CD14-positive monocyte (primary cell): ENCODE measurements around the gene RAPGEF1. TPM values are rescaled to one million over a fixed set of nuclear protein-coding genes. Genes with fewer than 3 reads are reported as not detected.

Experiments used
- DNase-seq, 3 donors: peaks; one replicate each; pipeline ENCODE4 v3.0.0-alpha.2; 2011 to 2022
- H2AFZ ChIP-seq: 2 replicates; pipeline ENCODE4 v1.6.0; 2012; ENCODE audit warnings: mild to moderate bottlenecking, low read depth, low read length, inconsistent platforms; ENCODE audit not compliant: insufficient read depth, poor library complexity, severe bottlenecking
- H3K27ac ChIP-seq, 2 donors: 1 replicate in 1 of 2; 2 replicates in 1 of 2; pipeline ENCODE4 v1.5.1; 2012 to 2013; ENCODE audit warnings: low read length in 2 of 2, control low read depth in 1 of 2, inconsistent platforms in 1 of 2, low read depth in 1 of 2, mild to moderate bottlenecking in 1 of 2
- H3K27me3 ChIP-seq, 2 donors: one replicate each; pipeline versions ENCODE4 v1.6.0 to v1.6.1; 2011 to 2013; ENCODE audit warnings: low read length in 2 of 2; ENCODE audit not compliant: control insufficient read depth in 2 of 2, insufficient read depth in 2 of 2
- H3K36me3 ChIP-seq, 2 donors: replicated peaks in 1 of 2; 1 replicate in 1 of 2; 2 replicates in 1 of 2; pipeline versions ENCODE4 v1.5.1 to v1.6.1; 2012 to 2013; ENCODE audit warnings: low read length in 2 of 2, control low read depth in 1 of 2, inconsistent platforms in 1 of 2, mild to moderate bottlenecking in 1 of 2; ENCODE audit not compliant: insufficient read depth in 2 of 2, control insufficient read depth in 1 of 2
- H3K4me1 ChIP-seq, 2 donors: 1 replicate in 1 of 2; 2 replicates in 1 of 2; pipeline versions ENCODE4 v1.5.1 to v1.6.1; 2012 to 2013; ENCODE audit warnings: low read length in 2 of 2, control low read depth in 1 of 2, inconsistent platforms in 1 of 2, mild to moderate bottlenecking in 1 of 2, moderate library complexity in 1 of 2; ENCODE audit not compliant: insufficient read depth in 2 of 2, control insufficient read depth in 1 of 2
- H3K4me2 ChIP-seq: replicated peaks from 2 replicates; pipeline ENCODE3; 2012; ENCODE audit warnings: low read length, moderate library complexity, mild to moderate bottlenecking; ENCODE audit not compliant: poor library complexity, severe bottlenecking; ENCODE audit errors: extremely low read depth
- H3K4me3 ChIP-seq, 3 experiments: fragments of 200-600 bp in 1 of 3; sonication (generic) in 1 of 3; replicated peaks in 1 of 3; 1 replicate in 2 of 3; 2 replicates in 1 of 3; pipeline ENCODE4 v1.5.1; 2011 to 2013; ENCODE audit warnings: low read length in 3 of 3, mild to moderate bottlenecking in 3 of 3, control low read depth in 2 of 3, low read depth in 2 of 3, inconsistent platforms in 1 of 3, moderate library complexity in 1 of 3
- H3K79me2 ChIP-seq: 2 replicates; pipeline ENCODE4 v1.6.0; 2012; ENCODE audit warnings: mild to moderate bottlenecking, control low read depth, inconsistent platforms, low read length, moderate library complexity; ENCODE audit not compliant: insufficient read depth
- H3K9ac ChIP-seq: 2 replicates; pipeline ENCODE4 v1.6.0; 2017; ENCODE audit warnings: low read length, mild to moderate bottlenecking; ENCODE audit not compliant: insufficient read depth, poor library complexity, severe bottlenecking
- H3K9me3 ChIP-seq, 2 donors: replicated peaks in 1 of 2; 1 replicate in 1 of 2; 2 replicates in 1 of 2; pipeline versions ENCODE4 v1.5.1 to v1.6.1; 2012 to 2013; ENCODE audit warnings: low read length in 2 of 2, control low read depth in 1 of 2; ENCODE audit not compliant: control insufficient read depth in 1 of 2, insufficient read depth in 1 of 2
- H4K20me1 ChIP-seq: 2 replicates; pipeline ENCODE4 v1.6.0; 2012; ENCODE audit warnings: mild to moderate bottlenecking, low read length, control low read depth, moderate library complexity; ENCODE audit not compliant: insufficient read depth
- H3K27ac Mint-ChIP-seq, 7 donors: one replicate each; pipeline ENCODE4 v1.8.0; 2020; ENCODE audit warnings: mild to moderate bottlenecking in 7 of 7, mixed read lengths in 7 of 7, moderate library complexity in 6 of 7, inconsistent platforms in 2 of 7
- H3K27me3 Mint-ChIP-seq, 3 donors: one replicate each; pipeline ENCODE4 v1.8.0; 2021 to 2022; ENCODE audit warnings: low read depth in 3 of 3, mild to moderate bottlenecking in 3 of 3, mixed read lengths in 3 of 3, moderate library complexity in 3 of 3, inconsistent platforms in 1 of 3
- H3K36me3 Mint-ChIP-seq, 2 donors: one replicate each; pipeline ENCODE4 v1.8.0; 2020; ENCODE audit warnings: mixed read lengths in 2 of 2, inconsistent platforms in 1 of 2, mild to moderate bottlenecking in 1 of 2
- H3K4me1 Mint-ChIP-seq: one replicate; pipeline ENCODE4 v1.8.0; 2020; ENCODE audit warnings: mild to moderate bottlenecking, mixed read lengths
- H3K4me3 Mint-ChIP-seq, 2 donors: one replicate each; pipeline ENCODE4 v1.8.0; 2020; ENCODE audit warnings: mild to moderate bottlenecking in 2 of 2, mixed read lengths in 2 of 2, moderate library complexity in 1 of 2
- H3K9me3 Mint-ChIP-seq, 7 donors: one replicate each; pipeline ENCODE4 v1.8.0; 2020 to 2022; ENCODE audit warnings: mixed read lengths in 7 of 7, mild to moderate bottlenecking in 6 of 7, moderate library complexity in 6 of 7, inconsistent platforms in 2 of 7
- CTCF ChIP-seq: fragments of 200-600 bp; IDR thresholded peaks from one replicate; pipeline ENCODE4 v1.8.0; 2022; ENCODE audit warnings: antibody characterized with exemption, mild to moderate bottlenecking
- WGBS: methylation state at CpG from one replicate; pipeline ENCODE4 v1.1.5; 2013; ENCODE audit warnings: missing lambda C conversion rate; ENCODE audit not compliant: insufficient coverage; 5-methylcytosine and 5-hydroxymethylcytosine counted together
- intact Hi-C, 2 donors: fragments of 100-400 bp; cut with micrococcal nuclease; formaldehyde crosslinking; loops; one replicate each; pipeline versions ENCODE4 v1.15.0 to v1.15.1; 2023
- polyA plus RNA-seq, 3 donors: library from polyadenylated mRNA; depleted of rRNA in 1 of 3; unstranded in 2 of 3; stranded (reverse) in 1 of 3; fragments of 300-500 nt in 2 of 3; fragments of >200 nt in 1 of 3; fragmentation: Illumina TruSeq in 2 of 3; gene quantifications; 1 replicate in 2 of 3; 2 replicates in 1 of 3; pipeline ENCODE4 v1.2.3, GENCODE V29; 2012 to 2021

Gene RAPGEF1
- polyA plus RNA-seq, 3 donors: 1.7 to 71.7 (median 3.0) TPM

GRCh38 chr9:131593936-131594665 is 145.8 kb downstream of the RAPGEF1 start:
- H3K4me3 Mint-ChIP-seq: no peak overlapping the region
- WGBS: 90% methylated on average over 21 of the region's 21 CpGs

More at GRCh38 chr9:131593936-131594665, 145.8 kb downstream of the RAPGEF1 start:
- H3K27me3 Mint-ChIP-seq: peaks cover 0 to 2% (median 0%) of the 10 kb centered on the region in 3 donors
- peak overlapping the region in 1 of 2 donors; percentile 9 for H3K27ac ChIP-seq
- TF ChIP-seq CTCF: no peak
- no peak overlapping the region for H2AFZ ChIP-seq
- H3K27ac Mint-ChIP-seq: no peak overlapping the region
- peaks cover 76 to 88% of the 10 kb centered on the region in 2 donors for H3K36me3 Mint-ChIP-seq
- peaks cover 65 to 74% of the 10 kb centered on the region in 2 donors for H3K4me1 ChIP-seq
- no peak overlapping the region for H3K9ac ChIP-seq
- no peaks in the 10 kb centered on the region for H3K9me3 ChIP-seq
- H3K79me2 ChIP-seq: peaks cover 6% of the 10 kb centered on the region
- H4K20me1 ChIP-seq: peaks cover 35% of the 10 kb centered on the region
- no peaks in the 10 kb centered on the region for H3K27me3 ChIP-seq
- no peak overlapping the region for H3K4me2 ChIP-seq
- intact Hi-C loops: loop anchor here in 1 of 2 donors (5.0 kb wide), 1 partner anchor 148 kb away; the partner anchor contains the start of gene RAPGEF1
- H3K9me3 Mint-ChIP-seq: no peaks in the 10 kb centered on the region
- peaks cover 69% of the 10 kb centered on the region for H3K4me1 Mint-ChIP-seq
- H3K36me3 ChIP-seq: peaks cover 62 to 79% of the 10 kb centered on the region in 2 donors
- H3K4me3 ChIP-seq: no peak overlapping the region
- no peak for DNase-seq
